ENCODE data around the gene HOXB1. TPM values are rescaled to one million over a fixed set of nuclear protein-coding genes. Genes with fewer than 3 reads are reported as not detected.
A peak's percentile ranks its signal among the peaks of the same experiment; 100 is the strongest.
"Not testable (repeated sequence)": the region's sequence is repeated elsewhere in the genome, so short reads cannot be mapped to it uniquely, and the experiment has no call there.

The HOXB1 gene
- polyA plus RNA-seq, 4 donors = not detected

GRCh38 chr17:48514477-48514876 lies 16.3 kb downstream of the HOXB1 start:
- Histone ChIP-seq H3K27me3 (ENCODE audit: control insufficient read depth in 3 of 3, insufficient read depth in 3 of 3, low read length in 3 of 3) (peaks cover 0 to 42% (median 0%) of the 10 kb centered on the region in 3 donors), H3K4me3 (ENCODE audit: low read depth in 1 of 3, low read length in 3 of 3) (no peak overlapping the region), H3K27ac (ENCODE audit: low read depth in 1 of 3, low read length in 2 of 3) (no peak overlapping the region), H3K4me1 (ENCODE audit: control insufficient read depth in 3 of 3, insufficient read depth in 2 of 3, low read depth in 1 of 3, low read length in 2 of 3) (no peaks in the 10 kb centered on the region), H3K9me3 (ENCODE audit: control insufficient read depth in 2 of 2, insufficient read depth in 1 of 2, low read depth in 1 of 2, low read length in 1 of 2) (no peaks in the 10 kb centered on the region), H3K36me3 (ENCODE audit: control insufficient read depth in 3 of 3, insufficient read depth in 2 of 3, low read depth in 1 of 3, low read length in 3 of 3) (no peaks in the 10 kb centered on the region)
- FAIRE-seq = no peak
- 61 to 81% (median 65%) methylated on average over 2 of the region's 2 CpGs for WGBS, 3 donors
- no peak for DNase-seq

GRCh38 chr17:48513666-48514455 lies 16.9 kb downstream of the HOXB1 start:
- FAIRE-seq = no peak
- H3K27ac ChIP-seq (ENCODE audit: low read depth in 1 of 3, low read length in 2 of 3) = no peak overlapping the region
- peaks cover 0 to 42% (median 0%) of the 10 kb centered on the region in 3 donors for H3K27me3 ChIP-seq (ENCODE audit: control insufficient read depth in 3 of 3, insufficient read depth in 3 of 3, low read length in 3 of 3)
- 26 to 54% (median 48%) methylated on average over 6 of the region's 6 CpGs for WGBS, 3 donors
- no peaks in the 10 kb centered on the region for H3K4me1 ChIP-seq (ENCODE audit: control insufficient read depth in 3 of 3, insufficient read depth in 2 of 3, low read depth in 1 of 3, low read length in 2 of 3)
- H3K36me3 ChIP-seq (ENCODE audit: control insufficient read depth in 3 of 3, insufficient read depth in 2 of 3, low read depth in 1 of 3, low read length in 3 of 3) = no peaks in the 10 kb centered on the region
- DNase-seq = no peak
- no peak overlapping the region for H3K4me3 ChIP-seq (ENCODE audit: low read depth in 1 of 3, low read length in 3 of 3)
- no peaks in the 10 kb centered on the region for H3K9me3 ChIP-seq (ENCODE audit: control insufficient read depth in 2 of 2, insufficient read depth in 1 of 2, low read depth in 1 of 2, low read length in 1 of 2)

DNA sequence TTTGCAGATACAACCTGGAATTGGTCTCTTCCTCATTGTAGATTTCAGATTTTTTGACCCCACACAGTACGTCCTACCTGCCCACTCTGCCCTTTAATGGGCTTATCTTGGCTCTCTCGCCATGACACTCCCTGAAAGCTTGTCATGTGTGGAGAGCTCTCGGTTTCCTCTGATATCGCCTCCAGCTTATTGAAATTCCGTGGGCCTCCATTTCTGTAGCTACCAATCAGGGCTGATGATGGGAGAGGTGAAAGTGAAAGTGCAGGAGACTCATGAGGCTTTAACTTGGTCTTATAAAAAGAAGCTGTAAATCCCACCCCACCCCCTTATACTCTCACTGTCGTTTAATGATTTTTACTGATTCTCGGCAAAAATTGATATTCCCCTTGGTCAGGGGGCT lies 17.7 kb downstream of the HOXB1 start:
- DNase-seq (peak in 1 of 2 donors; percentile 27), FAIRE-seq (no peak)
- no peaks in the 10 kb centered on the region for H3K9me3 ChIP-seq (ENCODE audit: control insufficient read depth in 2 of 2, insufficient read depth in 1 of 2, low read depth in 1 of 2, low read length in 1 of 2)
- no peak overlapping the region for H3K27ac ChIP-seq (ENCODE audit: low read depth in 1 of 3, low read length in 2 of 3)
- H3K36me3 ChIP-seq (ENCODE audit: control insufficient read depth in 3 of 3, insufficient read depth in 2 of 3, low read depth in 1 of 3, low read length in 3 of 3) = no peaks in the 10 kb centered on the region
- H3K4me3 ChIP-seq (ENCODE audit: low read depth in 1 of 3, low read length in 3 of 3) = no peak overlapping the region
- H3K27me3 ChIP-seq (ENCODE audit: control insufficient read depth in 3 of 3, insufficient read depth in 3 of 3, low read length in 3 of 3) = peaks cover 0 to 42% (median 0%) of the 10 kb centered on the region in 3 donors
- H3K4me1 ChIP-seq (ENCODE audit: control insufficient read depth in 3 of 3, insufficient read depth in 2 of 3, low read depth in 1 of 3, low read length in 2 of 3) = no peaks in the 10 kb centered on the region
- WGBS, 3 donors = 9 to 41% (median 25%) methylated on average over 7 of the region's 7 CpGs

DNA sequence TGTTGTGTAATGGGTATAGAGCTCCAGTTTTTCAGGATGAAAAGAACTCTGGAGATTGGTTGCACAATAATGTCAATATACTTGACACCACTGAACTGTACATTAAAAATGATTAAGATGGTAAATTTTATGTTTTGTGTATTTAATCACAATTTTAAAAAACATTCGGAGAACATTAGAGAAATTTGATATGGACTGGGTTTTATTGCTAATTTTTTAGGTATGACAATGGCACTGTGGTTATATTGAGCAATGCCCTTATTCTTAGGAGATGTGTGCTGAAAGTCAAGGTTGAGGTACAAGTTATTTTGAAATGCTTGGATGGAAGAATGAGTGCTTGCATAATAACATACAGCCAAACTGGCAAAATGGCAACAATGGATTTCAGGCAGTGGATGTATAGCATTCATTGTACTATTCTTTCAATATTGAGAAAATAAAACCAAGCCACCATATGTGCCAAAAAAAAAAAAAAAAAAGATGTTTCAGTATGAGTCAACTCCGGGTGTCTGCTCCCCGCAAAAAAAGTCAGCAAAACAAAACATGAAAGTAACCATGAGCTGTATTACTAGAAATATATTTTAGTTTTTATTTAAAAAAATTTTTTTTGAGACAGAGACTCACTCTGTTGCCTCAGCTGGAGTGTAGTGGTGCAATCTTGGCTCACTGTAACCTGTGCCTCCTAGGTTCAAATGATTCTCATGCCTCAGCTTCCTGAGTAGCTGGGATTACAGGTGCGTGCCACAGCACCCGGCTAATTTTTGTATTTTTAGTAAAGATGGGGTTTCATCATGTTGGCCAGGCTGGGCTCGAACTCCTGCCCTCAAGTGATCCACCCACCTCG lies 19.8 kb downstream of the HOXB1 start:
- DNase-seq = no peak
- H3K27ac ChIP-seq (ENCODE audit: low read depth in 1 of 3, low read length in 2 of 3) = no peak overlapping the region
- no peak overlapping the region for H3K4me3 ChIP-seq (ENCODE audit: low read depth in 1 of 3, low read length in 3 of 3)
- H3K36me3 ChIP-seq (ENCODE audit: control insufficient read depth in 3 of 3, insufficient read depth in 2 of 3, low read depth in 1 of 3, low read length in 3 of 3) = no peaks in the 10 kb centered on the region
- WGBS, 3 donors = 62 to 76% (median 70%) methylated on average over 7 of the region's 7 CpGs
- FAIRE-seq = no peak
- no peaks in the 10 kb centered on the region for H3K9me3 ChIP-seq (ENCODE audit: control insufficient read depth in 2 of 2, insufficient read depth in 1 of 2, low read depth in 1 of 2, low read length in 1 of 2)
- H3K4me1 ChIP-seq (ENCODE audit: control insufficient read depth in 3 of 3, insufficient read depth in 2 of 3, low read depth in 1 of 3, low read length in 2 of 3) = no peaks in the 10 kb centered on the region
- H3K27me3 ChIP-seq (ENCODE audit: control insufficient read depth in 3 of 3, insufficient read depth in 3 of 3, low read length in 3 of 3) = peaks cover 0 to 35% (median 0%) of the 10 kb centered on the region in 3 donors

DNA sequence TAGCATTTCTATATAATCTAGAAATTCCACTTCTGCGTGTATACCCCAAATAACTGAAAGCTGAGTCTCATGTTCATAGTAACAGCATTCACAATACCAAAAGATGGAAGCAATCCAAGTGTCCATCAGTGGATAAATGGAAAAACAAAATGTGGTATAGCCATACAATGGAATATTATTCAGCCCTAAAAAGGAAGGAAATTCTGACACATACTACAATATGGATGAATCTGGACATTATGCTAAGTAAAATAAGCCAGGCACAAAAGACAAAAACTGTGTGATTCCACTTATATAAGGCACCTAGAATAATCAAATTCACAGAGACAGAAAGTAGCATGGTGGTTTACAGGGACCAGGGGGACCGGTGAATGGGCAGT lies 20.4 kb downstream of the HOXB1 start:
- FAIRE-seq (no peak), DNase-seq (no peak)
- Histone ChIP-seq H3K4me3 (ENCODE audit: low read depth in 1 of 3, low read length in 3 of 3) (no peak overlapping the region), H3K4me1 (ENCODE audit: control insufficient read depth in 3 of 3, insufficient read depth in 2 of 3, low read depth in 1 of 3, low read length in 2 of 3) (no peaks in the 10 kb centered on the region), H3K27me3 (ENCODE audit: control insufficient read depth in 3 of 3, insufficient read depth in 3 of 3, low read length in 3 of 3) (peaks cover 0 to 33% (median 0%) of the 10 kb centered on the region in 3 donors), H3K27ac (ENCODE audit: low read depth in 1 of 3, low read length in 2 of 3) (no peak overlapping the region), H3K36me3 (ENCODE audit: control insufficient read depth in 3 of 3, insufficient read depth in 2 of 3, low read depth in 1 of 3, low read length in 3 of 3) (no peaks in the 10 kb centered on the region), H3K9me3 (ENCODE audit: control insufficient read depth in 2 of 2, insufficient read depth in 1 of 2, low read depth in 1 of 2, low read length in 1 of 2) (no peaks in the 10 kb centered on the region)
- WGBS, 3 donors = 88 to 95% (median 94%) methylated on average over 2 of the region's 2 CpGs

DNA sequence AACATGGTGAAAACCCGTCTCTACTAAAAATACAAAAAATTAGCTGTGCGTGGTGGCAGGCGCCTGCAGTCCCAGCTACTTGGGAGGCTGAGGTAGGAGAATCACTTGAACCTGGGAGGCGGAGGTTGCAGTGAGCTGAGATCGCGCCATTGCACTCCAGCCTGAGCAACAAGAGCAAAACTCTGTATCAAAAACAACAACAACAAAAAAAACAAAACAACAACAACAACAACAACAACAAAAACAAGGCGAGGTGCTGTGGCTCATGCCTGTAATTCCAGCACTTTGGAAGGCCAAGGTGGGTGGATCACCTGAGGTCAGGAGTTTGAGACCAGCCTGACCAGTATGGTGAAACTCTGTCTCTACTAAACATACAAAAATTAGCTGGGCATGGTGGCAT lies 21.1 kb downstream of the HOXB1 start:
- H3K27ac ChIP-seq (ENCODE audit: low read depth in 1 of 3, low read length in 2 of 3); H3K4me3 ChIP-seq (ENCODE audit: low read depth in 1 of 3, low read length in 3 of 3); DNase-seq; H3K9me3 ChIP-seq (ENCODE audit: control insufficient read depth in 2 of 2, insufficient read depth in 1 of 2, low read depth in 1 of 2, low read length in 1 of 2); H3K36me3 ChIP-seq (ENCODE audit: control insufficient read depth in 3 of 3, insufficient read depth in 2 of 3, low read depth in 1 of 3, low read length in 3 of 3); FAIRE-seq; H3K4me1 ChIP-seq (ENCODE audit: control insufficient read depth in 3 of 3, insufficient read depth in 2 of 3, low read depth in 1 of 3, low read length in 2 of 3): not testable (repeated sequence)
- WGBS, 3 donors = 93 to 95% (median 94%) methylated on average over 7 of the region's 7 CpGs
- peaks cover 0 to 28% (median 0%) of the 10 kb centered on the region in 3 donors for H3K27me3 ChIP-seq (ENCODE audit: control insufficient read depth in 3 of 3, insufficient read depth in 3 of 3, low read length in 3 of 3)

DNA sequence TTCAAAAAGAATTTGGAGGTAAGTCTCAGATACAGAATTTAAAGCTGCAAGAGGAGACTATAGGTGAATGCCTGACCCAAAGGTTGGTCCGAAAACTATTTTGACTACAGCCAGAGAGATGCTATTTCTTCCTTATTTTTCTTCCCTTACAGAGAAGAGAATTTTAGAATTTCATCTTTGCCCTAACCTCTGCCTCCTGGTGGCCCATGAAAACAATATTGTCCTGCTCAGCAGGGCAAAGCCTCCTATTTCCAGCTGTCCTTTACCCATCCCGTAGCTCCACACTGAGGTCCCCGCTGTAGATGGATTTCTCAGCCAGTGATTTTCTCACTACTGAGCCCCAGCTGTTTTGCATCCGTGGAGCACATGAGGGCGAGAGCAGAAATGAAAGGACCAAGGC lies 24.6 kb downstream of the HOXB1 start:
- H3K4me3 ChIP-seq (ENCODE audit: low read depth in 1 of 3, low read length in 3 of 3) = no peak overlapping the region
- FAIRE-seq = no peak
- H3K27me3 ChIP-seq (ENCODE audit: control insufficient read depth in 3 of 3, insufficient read depth in 3 of 3, low read length in 3 of 3) = peaks cover 0 to 33% (median 0%) of the 10 kb centered on the region in 3 donors
- H3K27ac ChIP-seq (ENCODE audit: low read depth in 1 of 3, low read length in 2 of 3) = peak overlapping the region in 1 of 3 donors; percentile 13
- H3K9me3 ChIP-seq (ENCODE audit: control insufficient read depth in 2 of 2, insufficient read depth in 1 of 2, low read depth in 1 of 2, low read length in 1 of 2) = no peaks in the 10 kb centered on the region
- 74 to 84% (median 79%) methylated on average over 5 of the region's 5 CpGs for WGBS, 3 donors
- no peaks in the 10 kb centered on the region for H3K4me1 ChIP-seq (ENCODE audit: control insufficient read depth in 3 of 3, insufficient read depth in 2 of 3, low read depth in 1 of 3, low read length in 2 of 3)
- DNase-seq = no peak
- no peaks in the 10 kb centered on the region for H3K36me3 ChIP-seq (ENCODE audit: control insufficient read depth in 3 of 3, insufficient read depth in 2 of 3, low read depth in 1 of 3, low read length in 3 of 3)

DNA sequence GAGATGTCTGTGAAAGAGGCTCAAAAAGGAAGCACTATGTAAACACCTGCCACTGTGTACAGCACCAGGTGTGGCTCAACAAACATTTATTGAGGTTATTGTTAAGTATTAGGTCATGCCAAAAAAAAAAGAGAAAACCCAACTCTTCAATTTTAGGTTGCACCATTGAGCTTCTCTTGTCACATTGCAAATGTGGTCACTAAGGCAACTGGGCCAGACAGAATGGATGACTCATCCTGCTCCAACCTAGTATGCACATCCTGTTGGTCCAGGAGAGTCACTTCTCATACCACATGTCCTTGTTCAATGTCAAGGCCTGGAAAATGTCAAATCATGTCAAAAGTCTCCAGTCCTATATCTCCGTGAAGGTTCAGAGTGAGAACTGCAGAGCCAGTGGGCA lies 25.0 kb downstream of the HOXB1 start:
- H3K4me3 ChIP-seq (ENCODE audit: low read depth in 1 of 3, low read length in 3 of 3) = no peak overlapping the region
- FAIRE-seq (no peak), DNase-seq (peak in 1 of 2 donors; percentile 38)
- H3K4me1 ChIP-seq (ENCODE audit: control insufficient read depth in 3 of 3, insufficient read depth in 2 of 3, low read depth in 1 of 3, low read length in 2 of 3) = no peaks in the 10 kb centered on the region
- WGBS, 3 donors = 41 to 52% (median 48%) methylated on average over 1 of the region's 1 CpG
- H3K9me3 ChIP-seq (ENCODE audit: control insufficient read depth in 2 of 2, insufficient read depth in 1 of 2, low read depth in 1 of 2, low read length in 1 of 2) = no peaks in the 10 kb centered on the region
- H3K27ac ChIP-seq (ENCODE audit: low read depth in 1 of 3, low read length in 2 of 3) = peak overlapping the region in 1 of 3 donors; percentile 35
- H3K27me3 ChIP-seq (ENCODE audit: control insufficient read depth in 3 of 3, insufficient read depth in 3 of 3, low read length in 3 of 3) = peaks cover 0 to 37% (median 0%) of the 10 kb centered on the region in 3 donors
- no peaks in the 10 kb centered on the region for H3K36me3 ChIP-seq (ENCODE audit: control insufficient read depth in 3 of 3, insufficient read depth in 2 of 3, low read depth in 1 of 3, low read length in 3 of 3)

Data from small intestine (tissue), 7 donors.